HG02870 (cell line): Measurements from ENCODE around the gene TBCD.

Experiments used
- ATAC-seq: cut with Tn5 transposase; IDR thresholded peaks from one replicate; pipeline ENCODE4 v1.9.1; 2021; ENCODE audit warnings: mild to moderate bottlenecking, moderate library complexity; ENCODE audit not compliant: unreplicated experiment

Gene TBCD

DNA sequence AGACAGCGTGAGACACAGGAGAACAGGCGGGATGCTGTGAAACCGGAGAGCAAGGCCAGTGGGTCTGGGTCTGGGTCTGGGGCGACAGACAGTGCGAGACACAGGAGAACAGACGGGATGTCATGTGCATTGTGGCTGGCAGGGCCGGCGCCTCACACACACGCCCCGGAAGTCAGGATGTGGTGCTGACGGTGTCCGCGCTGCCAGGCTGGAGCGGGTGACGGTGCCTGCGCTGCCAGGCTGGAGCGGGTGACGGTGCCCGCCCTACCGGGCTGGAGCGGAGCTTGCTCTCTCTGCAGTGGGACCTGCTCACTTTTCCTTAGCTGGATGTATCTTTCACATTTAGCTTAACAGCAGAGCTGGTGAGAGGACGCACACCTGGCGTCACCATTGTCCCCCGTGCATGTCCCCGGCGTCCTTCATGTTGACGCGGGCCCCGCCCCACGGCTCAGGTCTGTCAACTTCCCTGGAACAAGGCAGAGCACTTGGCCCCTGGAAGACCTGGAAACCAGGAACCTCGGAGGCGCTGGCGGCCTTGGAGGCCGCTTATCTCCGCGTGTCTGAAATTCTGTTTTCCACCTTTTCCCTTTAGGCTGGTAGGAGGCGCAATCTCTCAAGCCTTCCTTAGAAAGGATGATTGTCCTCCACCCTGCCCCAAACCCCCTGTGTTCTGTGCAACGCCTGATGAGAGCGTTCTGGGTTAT lies 131.0 kb downstream of the TBCD start:
- ATAC-seq: no peak

DNA sequence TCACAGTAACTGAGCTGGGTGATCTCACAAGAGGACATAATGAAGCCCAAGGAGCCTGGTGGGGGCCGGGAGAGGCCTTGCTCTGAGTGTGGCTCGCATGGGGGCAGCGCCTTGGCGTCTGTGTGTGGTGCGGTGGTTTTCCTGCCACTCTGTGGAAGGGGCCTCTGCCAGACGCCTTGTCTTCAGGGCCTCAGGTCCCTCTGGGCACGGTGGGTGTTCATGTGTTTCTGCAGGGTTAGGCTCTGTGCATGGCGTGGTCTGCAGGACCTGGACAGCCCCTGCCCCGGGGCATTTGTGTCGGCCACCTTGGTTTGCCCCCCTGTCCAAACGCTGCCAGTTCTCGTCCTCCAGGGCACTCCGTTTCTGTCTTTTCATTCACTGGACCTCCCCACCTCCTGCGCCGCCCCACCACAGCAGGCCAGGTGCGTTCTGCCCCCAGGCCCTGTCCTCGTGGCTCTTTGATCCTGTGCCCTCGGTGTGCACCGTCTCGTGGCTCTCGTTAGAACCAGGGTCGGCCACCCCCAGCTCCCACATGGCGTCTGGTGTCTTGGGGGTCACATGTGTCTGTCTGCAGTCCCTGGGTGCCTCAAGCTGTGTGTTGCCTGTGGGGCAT lies 131.7 kb downstream of the TBCD start:
- ATAC-seq: no peak

DNA sequence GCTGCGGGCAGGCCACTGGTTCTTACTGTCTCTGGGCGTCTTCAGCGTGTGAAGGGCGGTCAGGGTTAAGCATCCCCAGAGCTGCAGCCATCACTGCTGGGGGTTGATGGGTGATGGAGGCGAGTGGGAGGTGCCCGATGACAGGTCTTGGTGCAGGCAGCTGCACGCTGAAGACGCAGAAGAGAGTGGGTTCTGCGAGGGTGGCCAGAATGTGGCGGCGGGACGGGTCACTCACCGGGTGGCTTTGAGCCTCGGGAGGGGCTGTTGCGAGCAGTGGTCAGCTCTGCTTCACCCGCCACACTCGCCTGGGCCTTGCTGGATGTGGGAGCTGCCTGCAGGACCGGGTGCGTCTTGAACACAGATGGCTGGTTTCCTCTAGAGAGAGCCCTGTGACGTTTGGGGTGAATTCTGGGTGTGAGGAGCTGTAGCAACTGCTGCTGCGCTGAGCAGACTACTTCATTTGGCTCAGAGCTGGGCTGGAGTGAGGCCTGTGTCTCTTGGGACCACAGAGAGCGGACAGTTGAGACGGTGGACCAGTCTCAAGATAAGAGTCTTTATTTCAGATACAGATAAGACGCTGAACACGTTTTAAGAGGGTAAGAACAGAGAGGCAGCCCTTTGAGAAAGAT lies 132.6 kb downstream of the TBCD start:
- no peak for ATAC-seq

DNA sequence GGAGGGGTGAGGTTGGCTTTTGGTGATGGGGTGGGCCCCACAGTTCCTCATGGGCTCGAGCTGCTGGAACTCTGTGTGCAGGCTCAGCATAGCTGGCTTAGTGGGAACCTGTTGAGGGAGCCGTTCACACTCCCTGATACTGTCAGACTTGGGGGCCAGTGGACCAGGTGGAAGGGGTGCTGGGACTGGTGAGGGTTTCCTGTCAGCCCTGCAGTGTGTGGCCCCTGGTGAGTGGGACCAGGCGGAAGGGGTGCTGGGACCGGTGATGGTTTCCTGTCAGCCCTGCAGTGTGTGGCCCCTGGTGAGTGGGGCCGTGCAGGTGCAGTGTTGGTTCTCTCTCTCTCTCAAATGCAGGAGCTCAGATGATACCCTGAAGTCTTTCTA lies 133.1 kb downstream of the TBCD start:
- ATAC-seq: no peak

DNA sequence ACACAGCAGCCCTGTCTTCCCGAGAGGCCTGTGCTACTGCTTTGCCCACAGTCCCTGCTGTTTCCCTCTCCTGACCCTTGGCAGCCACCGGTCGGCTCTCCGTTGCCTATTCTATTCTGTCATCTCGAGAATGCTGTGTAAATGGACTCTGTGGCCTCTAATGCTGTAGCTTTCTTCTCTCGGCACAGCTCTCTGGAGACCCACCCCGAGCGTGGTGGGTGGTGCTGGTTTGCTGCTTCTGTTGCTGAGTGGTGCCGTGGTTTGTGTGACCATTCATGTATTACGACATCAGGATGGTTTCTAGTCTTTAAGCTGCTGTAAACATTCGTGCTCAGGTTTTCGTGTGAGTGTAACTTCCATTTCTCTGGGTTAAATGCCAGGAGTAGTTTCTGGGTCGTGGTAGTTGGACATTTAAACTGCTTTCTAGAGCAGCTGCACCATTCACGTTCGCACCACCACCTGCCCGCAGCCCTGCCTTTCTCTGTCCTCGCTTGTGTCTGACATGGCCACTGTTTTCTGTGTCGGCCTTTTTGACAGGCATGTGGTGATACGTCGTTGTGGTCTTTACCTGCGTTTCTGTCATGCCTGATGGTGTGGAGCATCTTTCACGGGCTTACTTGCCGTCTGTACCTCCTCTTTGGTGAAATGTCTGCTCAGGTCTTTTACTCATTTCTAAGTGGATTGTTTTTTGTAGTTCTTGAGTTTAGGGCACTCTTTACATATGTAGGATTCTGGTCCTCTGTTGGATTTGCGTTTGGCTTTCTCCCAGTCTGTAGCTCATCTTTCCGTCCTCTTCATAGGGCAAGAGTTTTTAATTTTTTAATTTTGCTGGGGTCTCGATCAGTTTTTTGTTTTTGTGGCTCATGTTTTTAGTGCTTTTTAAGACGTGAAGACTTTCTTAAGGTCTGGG lies 135.6 kb downstream of the TBCD start:
- no peak for ATAC-seq

DNA sequence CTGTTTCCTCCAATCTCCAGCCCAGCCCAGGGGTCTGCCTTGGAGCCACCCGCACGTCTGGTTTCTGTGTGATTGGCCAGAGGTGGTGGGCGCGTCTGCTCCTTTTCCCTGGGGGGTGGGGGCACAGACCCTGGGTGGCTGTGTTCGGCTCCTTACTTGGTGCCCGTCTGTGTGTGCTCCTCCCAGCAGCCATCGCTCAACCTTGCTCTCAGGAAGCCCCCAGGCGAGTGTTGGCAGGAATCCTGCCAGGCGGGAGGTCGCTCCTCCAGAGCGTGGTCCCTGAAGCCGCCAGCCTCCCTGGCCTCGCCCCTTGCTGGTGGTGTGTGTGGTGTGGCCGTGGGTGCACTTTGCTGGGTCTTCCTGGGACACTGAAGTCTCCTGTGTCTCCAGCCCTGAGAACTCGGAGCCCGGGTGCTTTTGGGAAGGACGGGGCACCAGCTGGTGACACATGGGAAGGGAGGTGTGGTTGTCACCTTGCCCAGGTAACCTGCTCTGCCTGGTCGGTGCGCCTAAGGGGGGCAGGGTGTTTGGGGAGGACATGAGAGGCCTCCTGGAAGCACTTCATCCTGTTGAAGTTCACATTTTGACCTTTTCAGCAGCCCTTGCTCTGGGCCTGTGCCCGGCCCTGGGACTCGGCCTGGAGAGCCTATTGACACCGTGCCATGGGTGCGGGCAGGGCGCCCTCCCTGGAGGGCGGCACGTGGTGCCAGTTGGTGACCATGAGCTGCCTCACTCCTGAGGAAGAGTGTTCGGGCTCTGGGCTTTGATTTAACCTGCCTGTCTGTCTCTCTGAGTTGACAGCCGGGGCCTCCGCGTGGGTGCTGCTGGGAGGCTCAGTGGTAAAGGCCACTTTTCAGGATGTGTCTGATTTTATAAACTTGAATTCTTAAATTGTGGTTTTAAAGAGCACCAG lies 137.0 kb downstream of the TBCD start:
- ATAC-seq: no peak

DNA sequence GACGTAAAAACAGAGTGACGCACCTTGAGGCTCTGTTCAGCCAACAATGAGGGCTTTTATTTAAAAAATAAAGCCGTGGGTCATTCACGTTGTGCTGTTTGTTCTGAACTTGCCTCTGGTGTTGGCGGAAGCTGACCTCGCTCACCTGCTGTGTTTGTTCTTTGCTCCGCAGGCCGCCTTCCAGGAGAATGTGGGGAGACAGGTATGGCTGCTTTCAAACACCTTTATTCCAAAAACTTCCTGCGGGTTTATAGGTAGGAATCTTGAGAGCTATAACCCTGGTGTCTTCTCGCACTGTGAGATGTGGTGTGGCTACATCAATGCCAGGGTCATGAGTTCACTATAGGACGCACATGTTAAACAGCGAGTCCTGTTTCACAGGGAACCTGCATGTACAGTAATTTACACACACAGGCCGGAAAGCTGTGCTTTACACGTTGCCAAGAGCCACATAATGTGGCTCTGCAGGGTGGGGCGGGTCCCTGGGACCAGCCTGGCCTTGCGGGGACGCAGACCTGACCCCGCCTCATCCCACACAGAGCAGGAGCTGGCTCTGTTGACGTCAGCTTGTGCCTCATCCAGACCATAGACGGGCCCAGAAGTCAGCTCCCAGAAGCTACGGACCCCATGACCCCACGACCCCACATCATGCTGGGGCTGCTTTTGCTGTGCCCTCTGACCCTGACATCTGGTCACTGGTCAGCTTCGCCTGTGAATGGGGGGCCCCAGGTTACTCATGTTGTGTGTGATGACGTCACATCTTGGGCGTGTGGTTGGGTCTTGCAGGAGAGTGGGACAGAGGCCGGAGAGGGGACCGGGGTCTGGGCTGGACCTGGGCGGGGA lies 137.9 kb downstream of the TBCD start:
- ATAC-seq: no peak

DNA sequence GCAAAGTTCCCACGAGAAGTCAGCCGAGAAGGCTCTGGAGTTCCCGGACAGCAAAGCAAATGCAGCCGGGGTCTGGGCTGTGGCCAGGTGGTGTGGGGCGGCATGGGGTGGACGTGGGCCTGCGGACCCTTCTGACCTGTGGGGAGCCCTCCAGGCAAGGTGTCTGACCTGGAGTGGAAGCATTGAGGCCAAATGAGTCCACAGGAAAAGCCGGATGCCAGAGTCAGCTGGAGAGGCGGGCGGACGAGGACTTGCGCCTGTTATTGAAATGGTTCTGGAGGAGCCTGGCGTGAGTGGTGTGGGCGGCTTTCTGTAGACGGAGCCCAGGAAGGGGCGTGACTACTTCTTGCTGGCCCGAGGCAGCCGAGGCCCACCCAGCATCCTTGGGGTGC lies 138.5 kb downstream of the TBCD start:
- no peak for ATAC-seq

DNA sequence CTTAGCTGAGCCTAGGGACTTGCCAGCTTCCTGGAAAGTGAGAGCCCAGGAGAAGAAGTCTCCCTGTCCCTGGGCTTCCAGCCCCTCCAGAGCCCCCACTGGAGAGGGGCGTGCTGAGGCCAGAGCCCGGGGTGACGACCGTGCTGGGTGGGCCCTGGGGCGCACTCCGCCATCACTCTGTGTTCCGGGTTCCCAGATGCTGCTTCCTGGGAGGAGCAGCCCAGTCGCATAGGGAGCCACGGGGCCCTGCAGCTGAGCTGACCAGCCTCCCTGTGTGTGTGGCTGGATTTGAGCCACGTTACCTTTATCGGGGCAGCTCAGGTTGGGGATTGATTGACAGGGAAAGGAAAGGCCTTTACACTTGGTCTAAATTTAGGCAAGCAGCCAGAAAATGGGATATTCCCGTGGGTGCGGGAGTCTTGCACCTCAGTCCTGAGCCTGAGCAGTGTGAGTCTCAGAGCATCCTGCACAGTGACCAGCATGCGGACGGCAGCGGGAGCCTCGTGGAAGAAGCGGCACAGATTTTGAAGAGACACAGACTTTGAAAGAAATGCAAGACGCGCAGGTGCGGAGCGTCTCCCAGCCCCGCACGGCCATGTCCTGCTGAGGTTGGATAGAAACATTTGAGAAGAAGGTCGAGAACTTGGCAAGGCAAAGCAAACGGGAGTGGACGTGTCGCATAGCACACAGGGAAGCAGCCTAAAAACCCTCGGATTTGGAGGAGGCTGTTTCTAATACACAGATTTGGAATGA lies 139.2 kb downstream of the TBCD start:
- no peak for ATAC-seq

DNA sequence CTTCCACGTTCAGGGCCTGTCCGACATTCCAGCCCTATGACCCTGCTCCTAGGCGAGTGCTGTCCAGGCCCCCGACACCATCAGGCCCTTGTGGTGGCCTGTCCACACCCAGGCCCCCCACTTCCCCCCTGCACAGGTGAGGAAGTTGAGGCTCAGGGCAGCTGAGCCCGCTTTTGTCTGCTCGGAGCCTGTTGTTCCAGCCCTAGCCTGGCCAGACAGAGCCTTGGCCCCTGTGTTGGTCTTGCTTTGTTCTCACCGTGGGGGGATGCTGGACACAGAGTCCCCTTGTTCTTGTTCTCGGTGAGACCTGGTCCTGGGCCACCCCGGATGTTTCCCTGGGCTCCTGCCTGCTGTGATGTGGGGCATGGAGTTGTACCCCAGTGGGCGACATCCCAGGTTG lies 140.0 kb downstream of the TBCD start:
- no peak for ATAC-seq

DNA sequence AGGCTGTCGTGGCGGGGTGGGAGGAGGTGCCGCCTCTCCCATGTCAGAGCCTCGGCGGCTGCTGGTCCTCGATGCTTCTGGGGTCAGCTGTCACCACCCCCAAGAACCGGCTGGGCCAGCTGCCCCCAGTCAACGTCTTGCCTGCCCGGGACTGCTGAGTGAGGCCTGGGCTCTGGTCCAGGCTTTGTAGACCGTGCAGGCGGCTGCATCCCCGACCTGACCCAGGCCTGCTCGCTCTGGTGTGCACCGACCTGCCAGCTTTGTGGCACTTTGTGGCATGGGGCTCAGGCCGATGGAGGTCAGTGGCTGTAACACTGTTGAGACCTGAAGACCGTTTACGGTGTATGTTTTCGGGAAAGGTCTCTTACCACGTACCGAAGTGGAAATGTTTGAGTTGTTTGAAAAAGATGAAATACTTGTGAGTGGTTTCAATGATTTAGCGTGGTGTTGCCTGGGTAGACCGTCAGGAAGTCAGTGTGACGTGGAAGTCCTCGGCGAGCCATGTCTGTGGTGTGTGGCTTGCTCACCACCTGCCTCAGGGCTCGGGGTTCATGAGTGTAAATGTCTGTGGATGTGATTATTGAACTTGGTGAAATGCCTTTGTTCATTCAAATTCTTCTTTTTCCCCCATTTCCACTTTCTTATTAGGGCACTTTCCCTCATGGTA lies 141.2 kb downstream of the TBCD start:
- ATAC-seq: no peak

DNA sequence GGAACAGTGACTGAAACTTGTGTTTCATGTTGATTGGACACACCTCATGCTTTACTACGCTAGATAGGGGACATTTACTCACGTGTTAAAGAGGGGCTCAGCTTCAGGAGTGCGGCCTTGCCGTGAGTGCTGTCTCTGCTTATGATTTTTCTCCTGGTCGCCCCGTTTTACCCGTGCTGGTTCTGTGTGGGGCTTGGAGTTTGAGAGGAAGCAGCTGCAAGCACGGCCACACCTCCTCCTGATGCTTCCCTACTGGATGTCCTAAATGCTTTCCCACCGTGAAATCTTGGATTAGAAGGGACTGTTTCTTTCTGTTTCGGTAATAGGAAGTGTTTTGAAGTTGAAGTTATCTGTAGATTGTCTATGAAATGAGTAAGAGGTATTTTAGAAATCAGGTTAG lies 141.9 kb downstream of the TBCD start:
- no peak for ATAC-seq

DNA sequence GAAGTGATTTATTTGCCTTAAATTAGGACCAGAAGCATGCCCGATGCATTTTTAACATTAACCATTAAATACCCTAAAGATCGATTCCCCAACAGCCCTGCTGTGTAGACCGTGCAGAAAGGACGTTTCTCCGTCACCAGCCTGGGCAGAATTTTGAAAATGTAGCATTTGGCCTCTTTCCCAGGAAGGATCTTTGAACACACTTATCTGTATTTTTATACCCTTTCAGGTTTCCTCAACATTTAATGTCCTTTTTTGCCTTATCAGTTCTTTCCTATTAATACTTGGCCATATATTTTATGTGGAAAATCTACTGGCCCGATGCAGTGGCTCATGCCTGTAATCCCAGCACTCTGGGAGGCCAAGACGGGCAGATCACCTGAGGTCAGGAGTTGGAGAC lies 142.5 kb downstream of the TBCD start:
- ATAC-seq: no peak

DNA sequence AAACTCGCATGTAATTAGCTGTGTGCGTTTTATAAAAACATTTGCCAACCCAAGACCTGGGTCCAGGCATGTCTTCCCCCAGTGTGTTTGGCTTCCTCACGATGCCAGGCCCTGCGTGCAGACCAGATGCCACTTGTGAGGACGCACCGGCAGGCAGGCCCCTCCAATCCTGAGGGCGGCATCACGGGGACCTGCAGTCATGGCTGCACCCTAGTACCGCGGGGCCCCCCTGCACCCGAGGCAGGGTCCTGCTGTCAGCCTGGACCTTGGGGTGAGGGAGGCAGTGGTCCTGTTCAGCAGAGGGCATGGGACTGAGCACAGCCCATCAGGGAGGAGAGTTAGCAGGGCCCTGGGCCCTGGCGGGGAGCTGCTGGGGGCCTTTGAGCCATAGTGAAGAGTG lies 143.2 kb downstream of the TBCD start:
- no peak for ATAC-seq

DNA sequence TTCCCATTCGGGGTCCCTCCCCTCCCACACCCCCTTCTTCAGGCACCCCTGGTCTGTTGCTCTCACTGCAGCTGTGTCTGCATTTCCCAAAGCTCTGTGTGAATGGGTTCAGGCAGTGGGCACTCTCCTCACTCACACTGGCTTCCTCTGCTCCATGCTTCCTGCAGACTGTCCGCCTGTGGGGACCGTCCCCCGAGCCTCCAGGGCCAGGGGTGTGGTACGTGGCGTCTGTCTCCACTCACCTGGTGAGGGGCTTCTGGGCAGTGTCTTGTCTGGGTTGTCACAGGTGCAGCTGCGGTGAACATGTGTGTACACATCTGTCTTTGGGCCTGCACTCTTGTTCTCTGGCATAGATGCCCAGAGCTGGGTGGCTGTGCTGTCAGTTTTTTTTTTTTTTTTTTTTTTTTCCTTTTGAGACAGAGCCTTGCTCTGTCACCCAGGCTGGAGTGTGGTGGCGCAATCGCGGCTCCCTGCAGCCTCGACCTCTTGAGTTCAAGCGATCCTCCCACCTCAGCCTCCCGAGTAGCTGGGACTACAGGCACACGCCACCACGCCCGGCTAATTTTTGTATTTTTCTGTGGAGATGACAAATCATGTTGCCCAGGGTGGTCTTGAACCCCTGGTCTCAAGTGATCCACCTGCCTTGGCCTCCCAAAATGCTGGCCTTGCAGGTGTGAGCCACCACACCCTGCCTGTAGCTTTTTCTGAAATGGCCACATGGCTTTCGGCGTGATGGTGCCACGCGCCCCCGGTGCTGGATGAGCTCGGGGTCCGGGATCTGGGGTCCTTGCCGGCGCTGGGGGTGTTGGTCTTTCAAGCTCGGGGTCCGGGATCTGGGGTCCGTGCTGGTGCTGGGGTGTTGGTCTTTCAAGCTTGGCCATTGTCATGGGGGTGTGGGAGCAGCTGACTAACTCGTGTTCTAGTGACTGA lies 144.5 kb downstream of the TBCD start:
- no peak for ATAC-seq

DNA sequence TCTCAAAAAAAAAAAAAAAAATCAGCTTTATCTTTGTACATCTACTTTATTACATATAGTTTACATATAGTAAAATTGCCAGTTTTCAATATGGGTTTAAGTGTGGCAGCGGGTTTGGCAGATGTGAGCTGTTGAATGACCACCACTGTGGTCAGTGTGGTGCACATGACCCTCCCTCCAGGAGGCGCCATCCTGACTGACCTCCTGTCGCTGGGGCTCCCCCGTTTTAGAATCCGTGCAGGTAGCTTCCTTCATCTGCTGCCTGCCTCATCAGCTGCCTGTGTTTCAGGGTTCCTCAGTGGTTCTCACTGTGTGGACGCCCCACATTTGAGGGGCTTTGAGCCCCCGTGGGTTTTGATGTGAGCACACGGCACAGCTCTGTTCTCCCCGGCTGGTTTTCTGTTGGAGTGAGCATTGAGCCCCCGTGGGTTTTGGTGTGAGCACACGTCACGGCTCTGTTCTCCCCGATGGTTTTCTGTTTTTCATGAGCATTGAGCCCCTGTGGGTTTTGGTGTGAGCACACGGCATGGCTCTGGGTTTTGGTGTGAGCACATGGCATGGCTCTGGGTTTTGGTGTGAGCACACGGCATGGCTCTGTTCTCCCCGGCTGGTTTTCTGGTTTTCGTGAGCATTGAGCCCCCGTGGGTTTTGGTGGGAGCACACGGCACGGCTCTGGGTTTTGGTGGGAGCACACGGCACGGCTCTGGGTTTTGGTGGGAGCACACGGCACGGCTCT lies 145.8 kb downstream of the TBCD start:
- ATAC-seq: no peak
